ENCODE measurements around the gene CDH23. TPM values are rescaled to one million over a fixed set of nuclear protein-coding genes. Genes with fewer than 3 reads are reported as not detected.

Gene CDH23
- total RNA-seq, 2 experiments from 2014 or later, result 0.16 to 0.61 TPM

- Mint-ChIP-seq H3K9me3 (ENCODE audit: low read depth) (no peaks in the 10 kb centered on the region), H3K36me3 (no peaks in the 10 kb centered on the region), H3K27ac (no peak overlapping the region), H3K4me1 (no peaks in the 10 kb centered on the region), H3K4me3 (no peak overlapping the region), H3K27me3 (no peaks in the 10 kb centered on the region)
- DNase-seq (no peak), ATAC-seq (no peak)
- CTCF ChIA-PET, result no interaction called here
These were observed 51.4 kb downstream of the CDH23 start for GRCh38 chr10:71448146-71448545.

GRCh38 chr10:71449026-71449425 lies 52.3 kb downstream of the CDH23 start:
- no peak for DNase-seq
- H3K9me3 Mint-ChIP-seq (ENCODE audit: low read depth), result no peaks in the 10 kb centered on the region
- CTCF ChIA-PET, result no interaction called here
- H3K27ac Mint-ChIP-seq, result no peak overlapping the region
- H3K4me1 Mint-ChIP-seq, result no peaks in the 10 kb centered on the region
- ATAC-seq, result no peak
- no peaks in the 10 kb centered on the region for H3K36me3 Mint-ChIP-seq
- H3K27me3 Mint-ChIP-seq, result no peaks in the 10 kb centered on the region
- no peak overlapping the region for H3K4me3 Mint-ChIP-seq

GRCh38 chr10:71451754-71452153 lies 55.0 kb downstream of the CDH23 start:
- Mint-ChIP-seq H3K36me3 (no peaks in the 10 kb centered on the region), H3K27me3 (no peaks in the 10 kb centered on the region), H3K9me3 (ENCODE audit: low read depth) (no peaks in the 10 kb centered on the region), H3K4me3 (no peak overlapping the region), H3K4me1 (no peaks in the 10 kb centered on the region), H3K27ac (no peak overlapping the region)
- CTCF ChIA-PET, result no interaction called here
- no peak for ATAC-seq
- DNase-seq, result no peak

DNA sequence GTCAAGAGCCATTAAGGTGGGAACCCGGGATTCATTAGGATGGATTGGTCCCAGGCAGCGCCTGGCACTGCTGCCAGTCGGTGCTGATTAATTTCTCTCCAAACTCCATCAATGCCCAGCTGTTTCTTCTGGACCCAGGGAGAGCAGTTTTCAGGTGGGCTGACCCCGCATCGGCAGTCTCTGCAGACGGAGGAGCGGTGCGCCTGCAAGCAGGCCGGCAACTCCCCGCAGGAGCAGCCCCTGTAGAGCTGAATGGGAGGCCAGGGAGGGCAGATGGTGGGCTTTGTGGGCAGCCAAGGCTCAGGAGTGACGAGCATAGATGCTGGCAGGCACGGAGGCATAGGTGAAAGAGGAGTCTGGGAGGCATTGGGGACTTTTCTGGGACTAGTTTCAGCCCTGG lies 56.5 kb downstream of the CDH23 start:
- Mint-ChIP-seq H3K36me3 (no peaks in the 10 kb centered on the region), H3K27ac (no peak overlapping the region), H3K4me3 (no peak overlapping the region), H3K9me3 (ENCODE audit: low read depth) (no peaks in the 10 kb centered on the region), H3K27me3 (no peaks in the 10 kb centered on the region), H3K4me1 (no peaks in the 10 kb centered on the region)
- DNase-seq, result no peak
- ATAC-seq, result no peak
- CTCF ChIA-PET, result no interaction called here

- Mint-ChIP-seq H3K4me1 (no peaks in the 10 kb centered on the region), H3K36me3 (no peaks in the 10 kb centered on the region), H3K9me3 (ENCODE audit: low read depth) (no peaks in the 10 kb centered on the region), H3K27ac (no peak overlapping the region), H3K27me3 (no peaks in the 10 kb centered on the region), H3K4me3 (no peak overlapping the region)
- ATAC-seq (no peak), DNase-seq (no peak)
- CTCF ChIA-PET, result no interaction called here
These were observed 57.6 kb downstream of the CDH23 start for GRCh38 chr10:71454347-71454746.

- Mint-ChIP-seq H3K4me1 (no peaks in the 10 kb centered on the region), H3K4me3 (no peak overlapping the region), H3K27ac (no peak overlapping the region), H3K9me3 (ENCODE audit: low read depth) (no peaks in the 10 kb centered on the region), H3K27me3 (no peaks in the 10 kb centered on the region), H3K36me3 (no peaks in the 10 kb centered on the region)
- CTCF ChIA-PET, result interaction anchor here (0.7 kb wide), 1 partner anchor 1210 kb away, joined by 3 read pairs; no protein-coding TSS in a partner anchor
- ATAC-seq (no peak), DNase-seq (no peak)
These were observed 58.3 kb downstream of the CDH23 start for GRCh38 chr10:71455035-71455434.

DNA sequence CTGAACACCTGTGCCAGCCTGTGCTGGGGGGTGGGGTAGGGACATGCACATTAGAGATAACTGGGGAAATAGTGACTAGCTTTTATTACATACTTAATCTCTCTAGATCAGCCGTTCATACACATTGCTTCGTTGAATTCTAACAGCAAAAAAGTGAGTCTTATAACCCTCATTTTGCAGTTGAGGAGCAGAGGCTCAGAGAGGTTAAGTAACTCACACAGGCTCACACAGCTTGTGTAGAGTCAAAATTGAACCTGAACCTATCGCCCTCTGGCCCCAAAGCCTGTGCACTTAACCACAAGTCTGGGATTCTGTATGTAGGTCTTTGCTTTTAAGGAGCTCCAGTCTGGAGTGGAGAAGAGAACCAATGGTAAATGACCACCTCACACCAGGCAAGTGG lies 59.9 kb downstream of the CDH23 start:
- H3K4me1 Mint-ChIP-seq, result no peaks in the 10 kb centered on the region
- H3K4me3 Mint-ChIP-seq, result no peak overlapping the region
- no peak overlapping the region for H3K27ac Mint-ChIP-seq
- no peaks in the 10 kb centered on the region for H3K36me3 Mint-ChIP-seq
- no peaks in the 10 kb centered on the region for H3K9me3 Mint-ChIP-seq (ENCODE audit: low read depth)
- CTCF ChIA-PET, result no interaction called here
- DNase-seq (no peak), ATAC-seq (no peak)
- H3K27me3 Mint-ChIP-seq, result no peaks in the 10 kb centered on the region

- CTCF ChIA-PET, result interaction anchor here (0.7 to 0.9 kb wide), 2 partner anchors 10 to 381 kb away, joined by 3 read pairs; no protein-coding TSS in a partner anchor
- Mint-ChIP-seq H3K27me3 (no peaks in the 10 kb centered on the region), H3K36me3 (no peaks in the 10 kb centered on the region), H3K4me3 (no peak overlapping the region), H3K27ac (no peak overlapping the region), H3K4me1 (no peaks in the 10 kb centered on the region), H3K9me3 (ENCODE audit: low read depth) (no peaks in the 10 kb centered on the region)
- DNase-seq, result no peak
- ATAC-seq, result no peak
These were observed 61.2 kb downstream of the CDH23 start for GRCh38 chr10:71457908-71458307.

GRCh38 chr10:71458387-71458786 lies 61.7 kb downstream of the CDH23 start:
- CTCF ChIA-PET, result interaction anchor here (0.7 to 0.9 kb wide), 2 partner anchors 10 to 380 kb away, joined by 3 read pairs; no protein-coding TSS in a partner anchor
- Mint-ChIP-seq H3K4me3 (no peak overlapping the region), H3K4me1 (no peaks in the 10 kb centered on the region), H3K27ac (no peak overlapping the region), H3K9me3 (ENCODE audit: low read depth) (no peaks in the 10 kb centered on the region), H3K36me3 (no peaks in the 10 kb centered on the region), H3K27me3 (no peaks in the 10 kb centered on the region)
- DNase-seq (no peak), ATAC-seq (no peak)

GRCh38 chr10:71459513-71459912 lies 62.8 kb downstream of the CDH23 start:
- H3K36me3 Mint-ChIP-seq, result no peaks in the 10 kb centered on the region
- ATAC-seq (no peak), DNase-seq (no peak)
- no peak overlapping the region for H3K4me3 Mint-ChIP-seq
- H3K4me1 Mint-ChIP-seq, result no peaks in the 10 kb centered on the region
- CTCF ChIA-PET, result interaction anchor here (0.8 to 1.5 kb wide), 2 partner anchors 249 to 1187 kb away, joined by 3 read pairs; no protein-coding TSS in a partner anchor
- H3K27ac Mint-ChIP-seq, result no peak overlapping the region
- peaks cover 5% of the 10 kb centered on the region for H3K27me3 Mint-ChIP-seq
- no peaks in the 10 kb centered on the region for H3K9me3 Mint-ChIP-seq (ENCODE audit: low read depth)

GRCh38 chr10:71460615-71461014 lies 63.9 kb downstream of the CDH23 start:
- Mint-ChIP-seq H3K4me3 (no peak overlapping the region), H3K36me3 (no peaks in the 10 kb centered on the region), H3K9me3 (ENCODE audit: low read depth) (no peaks in the 10 kb centered on the region), H3K4me1 (no peaks in the 10 kb centered on the region), H3K27me3 (peaks cover 5% of the 10 kb centered on the region), H3K27ac (no peak overlapping the region)
- ATAC-seq, result no peak
- CTCF ChIA-PET, result interaction anchor here (1.5 kb wide), 1 partner anchor 248 kb away, joined by 3 read pairs; no protein-coding TSS in a partner anchor
- DNase-seq, result no peak

GRCh38 chr10:71461457-71461856 lies 64.7 kb downstream of the CDH23 start:
- Mint-ChIP-seq H3K27ac (no peak overlapping the region), H3K4me3 (no peak overlapping the region)

GRCh38 chr10:71462062-71462935 lies 65.6 kb downstream of the CDH23 start:
- CTCF ChIA-PET, result no interaction called here
- H3K4me1 Mint-ChIP-seq, result no peaks in the 10 kb centered on the region
- no peaks in the 10 kb centered on the region for H3K36me3 Mint-ChIP-seq
- ATAC-seq, result no peak
- DNase-seq, result no peak
- no peaks in the 10 kb centered on the region for H3K9me3 Mint-ChIP-seq (ENCODE audit: low read depth)
- H3K27me3 Mint-ChIP-seq, result peaks cover 5% of the 10 kb centered on the region
- H3K27ac Mint-ChIP-seq, result no peak overlapping the region
- H3K4me3 Mint-ChIP-seq, result no peak overlapping the region

More at GRCh38 chr10:71461457-71461856, 64.7 kb downstream of the CDH23 start:
- H3K9me3 Mint-ChIP-seq (ENCODE audit: low read depth), result no peaks in the 10 kb centered on the region
- no peaks in the 10 kb centered on the region for H3K36me3 Mint-ChIP-seq
- DNase-seq (no peak), ATAC-seq (no peak)
- CTCF ChIA-PET, result no interaction called here
- no peaks in the 10 kb centered on the region for H3K4me1 Mint-ChIP-seq
- peaks cover 5% of the 10 kb centered on the region for H3K27me3 Mint-ChIP-seq

DNA sequence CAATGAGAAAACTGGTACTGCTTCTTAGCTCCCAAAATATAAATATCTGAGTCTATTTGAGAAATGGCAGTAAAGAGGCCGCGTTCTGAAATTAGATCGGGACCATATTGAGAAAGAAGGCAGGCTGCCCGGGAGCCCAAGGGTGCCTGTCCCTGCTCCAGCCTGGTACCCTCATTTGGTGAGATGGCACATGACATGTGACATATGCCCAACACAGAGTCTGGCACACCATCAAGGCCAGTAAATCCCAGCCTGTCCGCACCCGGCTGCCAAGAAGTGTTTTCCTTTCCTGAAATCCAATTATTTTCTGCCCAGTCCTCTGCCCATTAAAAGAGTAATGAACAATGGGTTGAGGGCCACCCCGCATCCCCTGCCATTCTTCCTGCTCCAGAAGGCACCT lies 66.4 kb downstream of the CDH23 start:
- Mint-ChIP-seq H3K36me3 (no peaks in the 10 kb centered on the region), H3K4me1 (no peaks in the 10 kb centered on the region), H3K27ac (no peak overlapping the region), H3K27me3 (peaks cover 5% of the 10 kb centered on the region), H3K4me3 (no peak overlapping the region), H3K9me3 (ENCODE audit: low read depth) (no peaks in the 10 kb centered on the region)
- DNase-seq (no peak), ATAC-seq (no peak)
- CTCF ChIA-PET, result no interaction called here
